Activated naive CD8-positive, alpha-beta T cell (primary cell): ENCODE results near the gene PPP2R3C.
"Not testable (repeated sequence)": the region's sequence is repeated elsewhere in the genome, so short reads cannot be mapped to it uniquely, and the experiment has no call there.

ENCODE experiments used
- H3K27ac Mint-ChIP-seq: one replicate; pipeline ENCODE4 v1.8.0; 2021; ENCODE audit warnings: mixed read lengths
- H3K27me3 Mint-ChIP-seq: one replicate; pipeline ENCODE4 v1.8.0; 2021; ENCODE audit warnings: mixed read lengths
- H3K36me3 Mint-ChIP-seq: one replicate; pipeline ENCODE4 v1.8.0; 2021; ENCODE audit warnings: mixed read lengths
- H3K4me1 Mint-ChIP-seq: one replicate; pipeline ENCODE4 v1.8.0; 2021; ENCODE audit warnings: low read depth, mixed read lengths
- H3K4me3 Mint-ChIP-seq: one replicate; pipeline ENCODE4 v1.8.0; 2021; ENCODE audit warnings: mild to moderate bottlenecking, mixed read lengths
- H3K9me3 Mint-ChIP-seq: one replicate; pipeline ENCODE4 v1.8.0; 2021; ENCODE audit warnings: low read depth, mixed read lengths

Gene PPP2R3C

GRCh38 chr14:35121887-35122695, at the start of gene PPP2R3C, which contains the start of gene PRORP:
Gene PPP2R3C, minus strand, starts transcription at chr14:35121990. Its CDS starts 31 bp downstream, at chr14:35121959.
Gene PRORP, plus strand, starts transcription at chr14:35122552. Its CDS starts 694 bp downstream, at chr14:35123246.
- Mint-ChIP-seq H3K4me3 (peak within 1 kb of the TSS; percentile 97), H3K9me3 (no peaks in the 10 kb centered on the region), H3K27me3 (no peaks in the 10 kb centered on the region), H3K36me3 (peaks cover 16% of the 10 kb centered on the region), H3K4me1 (peaks cover 70% of the 10 kb centered on the region), H3K27ac (peak within 1 kb of the TSS; percentile 100)

DNA sequence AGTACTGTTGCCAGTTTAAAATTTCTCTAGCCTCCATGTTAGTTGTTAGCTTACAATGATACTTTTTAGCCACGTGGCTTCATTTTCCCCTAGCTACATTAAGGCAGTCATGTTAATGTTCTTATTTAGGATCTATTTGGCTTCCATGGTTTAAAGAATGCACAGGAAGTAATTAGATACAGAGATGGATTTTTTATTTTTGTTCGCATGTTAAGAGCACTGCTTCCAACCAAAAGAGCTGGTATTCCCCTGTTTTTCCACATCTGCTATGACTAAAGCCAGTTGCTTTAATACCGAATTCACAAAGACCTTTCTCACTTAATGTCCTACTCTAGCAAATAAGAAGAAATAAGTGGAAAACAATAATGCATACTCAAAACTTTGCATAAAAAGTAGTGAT, 45.7 kb upstream of the PPP2R3C start:
- Mint-ChIP-seq H3K9me3 (no peaks in the 10 kb centered on the region), H3K27ac (peak overlapping the region; percentile 28), H3K36me3 (peaks cover 29% of the 10 kb centered on the region), H3K27me3 (no peaks in the 10 kb centered on the region), H3K4me1 (peaks cover 7% of the 10 kb centered on the region), H3K4me3 (no peak overlapping the region)

GRCh38 chr14:35164849-35165248, 43.1 kb upstream of the PPP2R3C start:
- H3K4me3 Mint-ChIP-seq, result no peak overlapping the region
- H3K27me3 Mint-ChIP-seq, result no peaks in the 10 kb centered on the region
- no peak overlapping the region for H3K27ac Mint-ChIP-seq
- peaks cover 26% of the 10 kb centered on the region for H3K4me1 Mint-ChIP-seq
- no peaks in the 10 kb centered on the region for H3K9me3 Mint-ChIP-seq
- H3K36me3 Mint-ChIP-seq, result peaks cover 25% of the 10 kb centered on the region

GRCh38 chr14:35163384-35163783, 41.6 kb upstream of the PPP2R3C start:
- Mint-ChIP-seq H3K27ac (no peak overlapping the region), H3K27me3 (no peaks in the 10 kb centered on the region), H3K4me1 (peaks cover 31% of the 10 kb centered on the region), H3K4me3 (no peak overlapping the region), H3K36me3 (peaks cover 28% of the 10 kb centered on the region), H3K9me3 (no peaks in the 10 kb centered on the region)

GRCh38 chr14:35161231-35161630, 39.4 kb upstream of the PPP2R3C start:
- Mint-ChIP-seq H3K4me3 (peak overlapping the region; percentile 27), H3K27ac (peak overlapping the region; percentile 43), H3K27me3 (no peaks in the 10 kb centered on the region), H3K36me3 (peaks cover 19% of the 10 kb centered on the region), H3K9me3 (no peaks in the 10 kb centered on the region), H3K4me1 (peaks cover 38% of the 10 kb centered on the region)

- peak overlapping the region; percentile 10 for H3K4me3 Mint-ChIP-seq
- H3K4me1 Mint-ChIP-seq, result peaks cover 47% of the 10 kb centered on the region
- peak overlapping the region; percentile 58 for H3K27ac Mint-ChIP-seq
Measured at GRCh38 chr14:35159742-35160409, 38.1 kb upstream of the PPP2R3C start.

GRCh38 chr14:35158951-35159653, 37.3 kb upstream of the PPP2R3C start:
- Mint-ChIP-seq H3K4me1 (peaks cover 51% of the 10 kb centered on the region), H3K9me3 (no peaks in the 10 kb centered on the region), H3K27me3 (no peaks in the 10 kb centered on the region), H3K27ac (no peak overlapping the region), H3K4me3 (no peak overlapping the region), H3K36me3 (peaks cover 13% of the 10 kb centered on the region)

More at GRCh38 chr14:35159742-35160409, 38.1 kb upstream of the PPP2R3C start:
- Mint-ChIP-seq H3K9me3 (no peaks in the 10 kb centered on the region), H3K27me3 (no peaks in the 10 kb centered on the region), H3K36me3 (peaks cover 14% of the 10 kb centered on the region)

- Mint-ChIP-seq H3K4me3 (no peak overlapping the region), H3K36me3 (peaks cover 13% of the 10 kb centered on the region), H3K9me3 (no peaks in the 10 kb centered on the region), H3K27me3 (no peaks in the 10 kb centered on the region), H3K27ac (no peak overlapping the region), H3K4me1 (peaks cover 55% of the 10 kb centered on the region)
Measured at GRCh38 chr14:35158491-35158890, 36.7 kb upstream of the PPP2R3C start.

DNA sequence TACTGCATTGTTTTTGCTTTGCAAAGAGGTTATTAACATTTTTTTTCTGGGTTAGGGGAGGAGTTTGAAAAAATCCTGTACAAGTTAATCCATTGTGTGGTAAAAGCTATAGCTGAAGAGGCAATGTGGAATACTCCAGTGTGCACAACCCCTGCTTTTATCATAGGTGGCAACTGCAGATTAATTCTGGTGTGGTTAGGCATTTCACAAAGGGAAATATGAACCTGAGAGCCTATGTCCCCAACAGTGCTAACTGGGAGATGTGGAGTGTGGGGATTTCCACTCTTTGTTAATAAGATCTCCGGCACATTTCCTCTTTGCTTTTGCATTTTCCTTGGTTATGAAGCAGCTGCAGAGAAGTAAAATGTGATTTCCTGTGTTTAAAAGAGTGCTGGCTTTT, 34.2 kb upstream of the PPP2R3C start:
- H3K27ac Mint-ChIP-seq, result peak overlapping the region; percentile 59
- H3K36me3 Mint-ChIP-seq, result peaks cover 15% of the 10 kb centered on the region
- no peaks in the 10 kb centered on the region for H3K27me3 Mint-ChIP-seq
- H3K9me3 Mint-ChIP-seq, result no peaks in the 10 kb centered on the region
- H3K4me3 Mint-ChIP-seq, result no peak overlapping the region
- H3K4me1 Mint-ChIP-seq, result peaks cover 43% of the 10 kb centered on the region

- Mint-ChIP-seq H3K27me3 (no peaks in the 10 kb centered on the region), H3K27ac (peak overlapping the region; percentile 75), H3K4me1 (peaks cover 34% of the 10 kb centered on the region), H3K36me3 (peaks cover 8% of the 10 kb centered on the region), H3K9me3 (no peaks in the 10 kb centered on the region), H3K4me3 (no peak overlapping the region)
Measured at GRCh38 chr14:35154016-35154415, 32.2 kb upstream of the PPP2R3C start.

- H3K4me1 Mint-ChIP-seq, result peaks cover 35% of the 10 kb centered on the region
- H3K9me3 Mint-ChIP-seq, H3K27me3 Mint-ChIP-seq, H3K36me3 Mint-ChIP-seq, H3K27ac Mint-ChIP-seq, H3K4me3 Mint-ChIP-seq: not testable (repeated sequence)
Measured at GRCh38 chr14:35152531-35152930, 30.7 kb upstream of the PPP2R3C start.

GRCh38 chr14:35149239-35149638, 27.4 kb upstream of the PPP2R3C start:
- Mint-ChIP-seq H3K36me3 (peaks cover 14% of the 10 kb centered on the region), H3K4me3 (no peak overlapping the region), H3K9me3 (no peaks in the 10 kb centered on the region), H3K4me1 (peaks cover 21% of the 10 kb centered on the region), H3K27me3 (no peaks in the 10 kb centered on the region), H3K27ac (no peak overlapping the region)

GRCh38 chr14:35147711-35148110, 25.9 kb upstream of the PPP2R3C start:
- Mint-ChIP-seq H3K36me3 (peaks cover 11% of the 10 kb centered on the region), H3K4me1 (peaks cover 15% of the 10 kb centered on the region), H3K4me3 (no peak overlapping the region), H3K9me3 (no peaks in the 10 kb centered on the region), H3K27ac (no peak overlapping the region), H3K27me3 (no peaks in the 10 kb centered on the region)

DNA sequence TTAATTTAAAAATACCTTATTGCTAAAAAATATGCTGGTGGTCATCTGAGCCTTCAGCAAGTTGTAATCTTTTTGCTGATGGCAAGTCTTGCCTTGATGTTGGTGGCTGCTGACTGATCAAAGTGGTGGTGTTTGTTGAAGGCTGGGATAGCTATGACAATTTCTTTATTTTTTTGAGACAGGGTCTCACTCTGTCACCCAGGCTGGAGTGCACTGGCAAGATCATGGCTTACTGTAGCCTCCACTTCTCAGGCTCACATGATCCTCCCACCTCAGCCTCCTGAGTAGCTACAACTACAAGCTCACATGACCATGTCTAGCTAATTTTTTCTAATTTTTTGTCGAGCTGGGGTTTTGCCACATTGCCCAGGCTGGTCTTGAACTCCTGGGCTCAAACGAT, 25.4 kb upstream of the PPP2R3C start:
- Mint-ChIP-seq H3K27me3 (no peaks in the 10 kb centered on the region), H3K36me3 (peaks cover 11% of the 10 kb centered on the region), H3K4me1 (peaks cover 15% of the 10 kb centered on the region), H3K27ac (no peak overlapping the region), H3K9me3 (no peaks in the 10 kb centered on the region), H3K4me3 (no peak overlapping the region)

DNA sequence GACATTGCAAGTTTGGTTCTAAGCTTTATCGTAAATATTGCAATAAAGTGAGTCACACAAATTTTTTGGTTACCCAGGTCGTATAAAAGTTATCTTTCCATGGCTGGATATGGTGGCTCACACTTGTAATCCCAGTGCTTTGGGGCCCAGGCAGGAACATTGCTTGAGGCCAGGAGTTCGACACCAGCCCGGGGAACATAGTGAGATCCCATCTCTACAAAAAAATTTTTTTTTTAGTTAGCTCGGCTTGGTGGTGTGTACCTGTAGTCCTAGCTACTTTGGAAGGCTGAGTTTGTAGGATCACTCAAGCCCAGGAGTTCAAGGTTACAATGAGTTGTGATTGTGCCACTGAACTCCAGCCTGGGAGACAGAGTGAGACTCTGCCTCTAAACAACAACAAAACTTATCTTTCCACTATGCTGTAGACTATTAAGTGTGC, 24.9 kb upstream of the PPP2R3C start:
- Mint-ChIP-seq H3K9me3 (no peaks in the 10 kb centered on the region), H3K27ac (no peak overlapping the region), H3K4me1 (peaks cover 15% of the 10 kb centered on the region), H3K4me3 (no peak overlapping the region), H3K27me3 (no peaks in the 10 kb centered on the region), H3K36me3 (peaks cover 11% of the 10 kb centered on the region)
